IPS-18a (cell line): ENCODE results near the gene ANP32B.
A peak's percentile ranks its signal among the peaks of the same experiment; 100 is the strongest.
"Not testable (repeated sequence)": the region's sequence is repeated elsewhere in the genome, so short reads cannot be mapped to it uniquely, and the experiment has no call there.

Source experiments
- H3K27ac ChIP-seq: one replicate; pipeline ENCODE4 v1.5.1; 2013; ENCODE audit warnings: low read length
- H3K27me3 ChIP-seq: one replicate; pipeline ENCODE4 v1.6.1; 2013; ENCODE audit warnings: mild to moderate bottlenecking, low read length; ENCODE audit not compliant: control insufficient read depth, insufficient read depth
- H3K36me3 ChIP-seq: one replicate; pipeline ENCODE4 v1.6.1; 2013; ENCODE audit warnings: low read depth, low read length; ENCODE audit not compliant: control insufficient read depth
- H3K4me1 ChIP-seq: one replicate; pipeline ENCODE4 v1.6.1; 2013; ENCODE audit warnings: low read depth, low read length; ENCODE audit not compliant: control insufficient read depth
- H3K4me3 ChIP-seq: one replicate; pipeline ENCODE4 v1.5.1; 2013; ENCODE audit warnings: low read length
- H3K9ac ChIP-seq: one replicate; pipeline ENCODE4 v1.6.1; 2013; ENCODE audit warnings: mild to moderate bottlenecking, low read length, moderate library complexity
- H3K9me3 ChIP-seq: one replicate; pipeline ENCODE4 v1.6.1; 2013; ENCODE audit warnings: low read depth, low read length; ENCODE audit not compliant: control insufficient read depth

Gene ANP32B

GRCh38 chr9:97966493-97966892 is 16.6 kb upstream of the ANP32B start:
- Histone ChIP-seq H3K27me3 (peaks cover 65% of the 10 kb centered on the region), H3K4me1 (no peaks in the 10 kb centered on the region), H3K9me3 (no peaks in the 10 kb centered on the region), H3K36me3 (no peaks in the 10 kb centered on the region), H3K27ac (no peak overlapping the region), H3K9ac (no peak overlapping the region), H3K4me3 (no peak overlapping the region)

GRCh38 chr9:97969014-97969413 is 14.1 kb upstream of the ANP32B start:
- Histone ChIP-seq H3K4me3 (no peak overlapping the region), H3K9me3 (no peaks in the 10 kb centered on the region), H3K27me3 (peaks cover 82% of the 10 kb centered on the region)

GRCh38 chr9:97970165-97970564 is 13.0 kb upstream of the ANP32B start:
- Histone ChIP-seq H3K9me3 (no peaks in the 10 kb centered on the region), H3K9ac (no peak overlapping the region), H3K27ac (no peak overlapping the region), H3K4me3 (no peak overlapping the region), H3K36me3 (no peaks in the 10 kb centered on the region), H3K27me3 (peaks cover 84% of the 10 kb centered on the region), H3K4me1 (no peaks in the 10 kb centered on the region)

More at GRCh38 chr9:97969014-97969413, 14.1 kb upstream of the ANP32B start:
- no peak overlapping the region for H3K9ac ChIP-seq
- H3K4me1 ChIP-seq = no peaks in the 10 kb centered on the region
- H3K36me3 ChIP-seq = no peaks in the 10 kb centered on the region
- H3K27ac ChIP-seq = no peak overlapping the region

GRCh38 chr9:97972753-97973152 is 10.4 kb upstream of the ANP32B start:
- no peak overlapping the region for H3K4me3 ChIP-seq
- no peaks in the 10 kb centered on the region for H3K4me1 ChIP-seq
- H3K27me3 ChIP-seq = peaks cover 87% of the 10 kb centered on the region
- H3K36me3 ChIP-seq = no peaks in the 10 kb centered on the region
- H3K27ac ChIP-seq = no peak overlapping the region
- no peaks in the 10 kb centered on the region for H3K9me3 ChIP-seq
- H3K9ac ChIP-seq = no peak overlapping the region

GRCh38 chr9:97975376-97975775 is 7.8 kb upstream of the ANP32B start:
- H3K27ac ChIP-seq = no peak overlapping the region
- peaks cover 94% of the 10 kb centered on the region for H3K27me3 ChIP-seq
- no peak overlapping the region for H3K9ac ChIP-seq
- no peaks in the 10 kb centered on the region for H3K9me3 ChIP-seq
- H3K4me1 ChIP-seq = no peaks in the 10 kb centered on the region
- no peak overlapping the region for H3K4me3 ChIP-seq
- H3K36me3 ChIP-seq = no peaks in the 10 kb centered on the region

GRCh38 chr9:97976633-97977032 is 6.5 kb upstream of the ANP32B start:
- not testable (repeated sequence) for H3K36me3 ChIP-seq, H3K4me3 ChIP-seq, H3K4me1 ChIP-seq, H3K9me3 ChIP-seq, H3K27ac ChIP-seq, H3K9ac ChIP-seq
- H3K27me3 ChIP-seq = peaks cover 98% of the 10 kb centered on the region

- Histone ChIP-seq H3K4me1 (no peaks in the 10 kb centered on the region), H3K27me3 (peaks cover 92% of the 10 kb centered on the region), H3K9me3 (no peaks in the 10 kb centered on the region), H3K36me3 (no peaks in the 10 kb centered on the region), H3K4me3 (no peak overlapping the region), H3K27ac (no peak overlapping the region), H3K9ac (no peak overlapping the region)
Measured at GRCh38 chr9:97978371-97979130, 4.6 kb upstream of the ANP32B start.

GRCh38 chr9:97979788-97980478 is 3.2 kb upstream of the ANP32B start:
- no peaks in the 10 kb centered on the region for H3K4me1 ChIP-seq
- no peak overlapping the region for H3K4me3 ChIP-seq
- no peaks in the 10 kb centered on the region for H3K9me3 ChIP-seq
- peaks cover 90% of the 10 kb centered on the region for H3K27me3 ChIP-seq
- no peak overlapping the region for H3K27ac ChIP-seq
- H3K36me3 ChIP-seq = no peaks in the 10 kb centered on the region
- H3K9ac ChIP-seq = no peak overlapping the region

- no peaks in the 10 kb centered on the region for H3K4me1 ChIP-seq
- peaks cover 90% of the 10 kb centered on the region for H3K27me3 ChIP-seq
- no peaks in the 10 kb centered on the region for H3K9me3 ChIP-seq
- no peak overlapping the region for H3K27ac ChIP-seq
- no peak overlapping the region for H3K9ac ChIP-seq
- H3K36me3 ChIP-seq = no peaks in the 10 kb centered on the region
- H3K4me3 ChIP-seq = no peak overlapping the region
Measured at GRCh38 chr9:97980479-97980803, 2.7 kb upstream of the ANP32B start.

GRCh38 chr9:97980918-97981845 is 2.0 kb upstream of the ANP32B start:
- H3K4me3 ChIP-seq = no peak overlapping the region
- peaks cover 90% of the 10 kb centered on the region for H3K27me3 ChIP-seq
- H3K9ac ChIP-seq = no peak overlapping the region
- H3K4me1 ChIP-seq = no peaks in the 10 kb centered on the region
- no peak overlapping the region for H3K27ac ChIP-seq
- H3K36me3 ChIP-seq = no peaks in the 10 kb centered on the region
- no peaks in the 10 kb centered on the region for H3K9me3 ChIP-seq

GRCh38 chr9:97981846-97982682 is 1.1 kb upstream of the ANP32B start:
- Histone ChIP-seq H3K4me3 (peak overlapping the region; percentile 42), H3K9ac (peak overlapping the region; percentile 24), H3K4me1 (no peaks in the 10 kb centered on the region), H3K27ac (no peak overlapping the region), H3K27me3 (peaks cover 90% of the 10 kb centered on the region), H3K36me3 (no peaks in the 10 kb centered on the region), H3K9me3 (no peaks in the 10 kb centered on the region)
